Small intestine (tissue), 7 donors: ENCODE data around the gene TMEFF2. TPM values are rescaled to one million over a fixed set of nuclear protein-coding genes. Genes with fewer than 3 reads are reported as not detected.
"Not testable (repeated sequence)": the region's sequence is repeated elsewhere in the genome, so short reads cannot be mapped to it uniquely, and the experiment has no call there.

Experiments used
- DNase-seq, 2 donors: peaks; one replicate each; pipeline versions ENCODE4 v3.0.0 to v3.0.0-alpha.2; 2013
- FAIRE-seq: peaks from 2 replicates; lab custom pipeline; 2012; peaks lifted over from hg19 to GRCh38; lab: Jason Lieb, UNC
- H3K27ac ChIP-seq, 3 donors: one replicate each; pipeline ENCODE4 v1.5.1; 2013; ENCODE audit warnings: low read length in 2 of 3, mild to moderate bottlenecking in 2 of 3, control low read depth in 1 of 3, inconsistent platforms in 1 of 3, low read depth in 1 of 3, moderate library complexity in 1 of 3
- H3K27me3 ChIP-seq, 3 donors: one replicate each; pipeline ENCODE4 v1.6.1; 2013; ENCODE audit warnings: low read length in 3 of 3, inconsistent platforms in 1 of 3; ENCODE audit not compliant: control insufficient read depth in 3 of 3, insufficient read depth in 3 of 3
- H3K36me3 ChIP-seq, 3 donors: one replicate each; pipeline ENCODE4 v1.6.1; 2013; ENCODE audit warnings: low read length in 3 of 3, inconsistent platforms in 1 of 3, low read depth in 1 of 3, mild to moderate bottlenecking in 1 of 3, moderate library complexity in 1 of 3; ENCODE audit not compliant: control insufficient read depth in 3 of 3, insufficient read depth in 2 of 3
- H3K4me1 ChIP-seq, 3 donors: one replicate each; pipeline ENCODE4 v1.6.1; 2013; ENCODE audit warnings: low read length in 2 of 3, inconsistent platforms in 1 of 3, low read depth in 1 of 3, mild to moderate bottlenecking in 1 of 3, moderate library complexity in 1 of 3; ENCODE audit not compliant: control insufficient read depth in 3 of 3, insufficient read depth in 2 of 3
- H3K4me3 ChIP-seq, 3 donors: one replicate each; pipeline ENCODE4 v1.5.1; 2013; ENCODE audit warnings: low read length in 3 of 3, control low read depth in 1 of 3, inconsistent platforms in 1 of 3, low read depth in 1 of 3, mild to moderate bottlenecking in 1 of 3, moderate library complexity in 1 of 3
- H3K9me3 ChIP-seq, 2 donors: one replicate each; pipeline ENCODE4 v1.6.1; 2013; ENCODE audit warnings: low read depth in 1 of 2, low read length in 1 of 2; ENCODE audit not compliant: control insufficient read depth in 2 of 2, insufficient read depth in 1 of 2
- WGBS, 3 donors: extraction: QIAGEN DNeasy Blood & Tissue Kit; methylation state at CpG; one replicate each; pipeline ENCODE4 v1.1.7; 2013; 5-methylcytosine and 5-hydroxymethylcytosine counted together
- polyA plus RNA-seq, 4 donors: library from polyadenylated mRNA; stranded (reverse) in 3 of 4; unstranded in 1 of 4; fragments of 200-250 nt in 3 of 4; fragments of 120-200 nt in 1 of 4; gene quantifications; one replicate each; pipeline versions ENCODE4 v1.2.1 to v1.2.3, GENCODE V29; 2013
- donor health status: healthy with polysubstance abuse.
- donor health status: control.
- donor health status: control.
- donor health status: Bipolar disorder and iron deficiency.
- donor health status: healthy.

TMEFF2 gene
- polyA plus RNA-seq, 4 donors = 0.34 to 2.0 TPM; not detected in 2

- FAIRE-seq = no peak
- DNase-seq = no peak
- no peak overlapping the region for H3K4me3 ChIP-seq
- H3K36me3 ChIP-seq = no peaks in the 10 kb centered on the region
- H3K9me3 ChIP-seq = peaks cover 0 to 3% of the 10 kb centered on the region in 2 donors
- 63 to 74% (median 72%) methylated on average over 1 of the region's 1 CpG for WGBS, 3 donors
- no peak overlapping the region for H3K27ac ChIP-seq
- no peaks in the 10 kb centered on the region for H3K27me3 ChIP-seq
- H3K4me1 ChIP-seq = no peaks in the 10 kb centered on the region
Observed at GRCh38 chr2:192122141-192122540, 72.6 kb downstream of the TMEFF2 start.

GRCh38 chr2:192119536-192119935, 75.2 kb downstream of the TMEFF2 start:
- no peak for DNase-seq
- no peak overlapping the region for H3K4me3 ChIP-seq
- H3K36me3 ChIP-seq = no peaks in the 10 kb centered on the region
- H3K9me3 ChIP-seq = peaks cover 0 to 3% of the 10 kb centered on the region in 2 donors
- H3K4me1 ChIP-seq = no peaks in the 10 kb centered on the region
- no peaks in the 10 kb centered on the region for H3K27me3 ChIP-seq
- WGBS, 3 donors = 66 to 82% (median 69%) methylated on average over 1 of the region's 1 CpG
- FAIRE-seq = no peak
- H3K27ac ChIP-seq = no peak overlapping the region

DNA sequence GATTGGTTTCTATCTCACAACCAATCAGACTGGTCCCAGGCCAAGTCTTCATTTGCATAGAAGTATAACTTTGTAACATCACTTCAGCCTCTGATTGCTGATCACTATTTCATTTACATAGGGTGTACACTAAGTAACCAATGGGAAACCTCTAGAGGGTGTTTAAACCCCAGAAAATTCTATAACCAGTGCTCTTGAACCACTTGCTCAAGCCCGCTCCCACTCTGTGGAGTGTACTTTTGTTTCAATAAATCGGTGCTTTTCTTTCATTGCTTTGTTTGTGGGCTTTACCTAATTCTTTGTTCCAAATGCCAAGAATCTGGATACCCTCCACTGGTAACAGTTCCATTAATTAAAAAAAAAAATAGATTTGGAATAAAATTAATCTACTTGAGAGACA, 77.0 kb downstream of the TMEFF2 start:
- no peak overlapping the region for H3K27ac ChIP-seq
- H3K36me3 ChIP-seq = no peaks in the 10 kb centered on the region
- 45 to 48% (median 47%) methylated on average over 2 of the region's 2 CpGs for WGBS, 3 donors
- H3K4me3 ChIP-seq = no peak overlapping the region
- H3K4me1 ChIP-seq = no peaks in the 10 kb centered on the region
- H3K27me3 ChIP-seq = no peaks in the 10 kb centered on the region
- peaks cover 0 to 3% of the 10 kb centered on the region in 2 donors for H3K9me3 ChIP-seq
- FAIRE-seq = no peak
- no peak for DNase-seq

DNA sequence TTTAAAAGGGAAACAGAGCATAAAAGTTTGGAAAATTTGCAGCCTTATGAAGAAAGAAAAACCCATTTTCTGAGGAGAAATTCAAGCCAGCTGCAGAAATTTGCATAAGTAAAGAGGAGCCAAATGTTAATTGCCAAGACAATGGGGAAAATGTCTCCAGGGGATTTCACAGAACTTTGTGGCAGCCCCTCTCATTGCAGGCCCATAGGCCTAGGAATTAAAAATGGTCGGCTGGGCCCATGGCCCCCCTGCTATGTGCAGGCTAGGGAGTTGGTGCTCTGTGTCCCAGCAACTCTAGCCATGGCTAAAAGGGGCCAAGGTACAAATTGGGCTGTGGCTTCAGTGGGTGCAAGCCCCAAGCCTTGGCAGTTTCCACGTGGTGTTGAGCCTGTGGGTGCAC, 83.2 kb downstream of the TMEFF2 start:
- not testable (repeated sequence) for H3K4me3 ChIP-seq, DNase-seq, H3K36me3 ChIP-seq, H3K4me1 ChIP-seq, H3K27me3 ChIP-seq, FAIRE-seq, H3K27ac ChIP-seq, H3K9me3 ChIP-seq
- 48 to 73% (median 50%) methylated on average over 2 of the region's 2 CpGs for WGBS, 3 donors

DNA sequence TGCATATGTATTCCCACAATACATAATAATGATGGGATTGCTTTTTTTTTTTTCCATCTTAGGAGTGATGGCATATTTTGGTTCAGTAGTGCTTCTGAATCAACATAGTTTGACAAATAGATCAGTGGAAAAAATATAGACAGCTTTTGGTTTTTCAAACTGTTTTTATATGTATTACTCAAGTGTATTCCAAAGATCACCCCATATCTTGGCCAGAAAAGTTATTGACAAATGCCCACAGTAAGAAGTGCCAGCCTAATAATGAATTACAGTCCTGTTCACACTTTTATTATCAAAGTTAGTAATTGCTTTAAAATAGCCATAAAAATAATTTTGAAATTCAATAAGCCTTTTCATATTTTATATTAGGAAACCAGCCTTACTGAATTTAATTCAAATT, 95.0 kb downstream of the TMEFF2 start:
- Histone ChIP-seq H3K36me3 (no peaks in the 10 kb centered on the region), H3K27me3 (no peaks in the 10 kb centered on the region), H3K9me3 (no peaks in the 10 kb centered on the region), H3K4me1 (no peaks in the 10 kb centered on the region), H3K27ac (no peak overlapping the region), H3K4me3 (no peak overlapping the region)
- no peak for DNase-seq
- no peak for FAIRE-seq

DNA sequence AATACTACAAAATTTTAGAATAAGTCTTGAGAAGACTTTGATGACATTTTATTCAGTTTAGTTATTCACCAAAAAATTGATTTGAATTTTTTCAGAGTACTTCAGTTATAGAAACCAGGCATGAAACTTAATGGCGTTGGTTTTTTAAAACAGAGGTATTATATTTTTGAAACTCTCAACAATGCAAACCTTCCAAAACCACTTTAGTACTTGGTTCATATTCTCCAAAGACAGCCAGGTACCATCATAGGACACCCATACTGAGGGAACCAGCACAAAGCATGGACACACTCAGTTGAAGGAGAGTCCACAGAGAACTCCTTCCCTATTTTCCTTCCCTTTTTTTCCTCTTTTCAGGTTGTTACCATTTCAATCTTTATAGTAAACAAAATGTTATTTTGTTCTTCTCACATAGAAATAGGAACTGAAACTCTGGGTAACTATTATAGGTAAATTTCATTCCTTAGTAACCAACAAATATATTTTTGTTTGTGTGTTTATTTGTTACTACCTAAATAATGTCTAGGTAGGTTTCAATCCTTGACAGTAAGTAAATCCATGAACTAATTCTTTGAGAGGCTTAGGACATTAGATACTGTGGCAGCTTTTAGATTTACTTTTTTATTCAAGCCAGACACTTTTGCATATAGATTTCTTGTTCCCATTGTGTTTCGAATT, 95.8 kb downstream of the TMEFF2 start:
- no peaks in the 10 kb centered on the region for H3K36me3 ChIP-seq
- H3K4me3 ChIP-seq = no peak overlapping the region
- FAIRE-seq = no peak
- H3K27me3 ChIP-seq = no peaks in the 10 kb centered on the region
- 78 to 84% (median 82%) methylated on average over 2 of the region's 2 CpGs for WGBS, 3 donors
- H3K9me3 ChIP-seq = no peaks in the 10 kb centered on the region
- H3K4me1 ChIP-seq = no peaks in the 10 kb centered on the region
- H3K27ac ChIP-seq = no peak overlapping the region
- no peak for DNase-seq

DNA sequence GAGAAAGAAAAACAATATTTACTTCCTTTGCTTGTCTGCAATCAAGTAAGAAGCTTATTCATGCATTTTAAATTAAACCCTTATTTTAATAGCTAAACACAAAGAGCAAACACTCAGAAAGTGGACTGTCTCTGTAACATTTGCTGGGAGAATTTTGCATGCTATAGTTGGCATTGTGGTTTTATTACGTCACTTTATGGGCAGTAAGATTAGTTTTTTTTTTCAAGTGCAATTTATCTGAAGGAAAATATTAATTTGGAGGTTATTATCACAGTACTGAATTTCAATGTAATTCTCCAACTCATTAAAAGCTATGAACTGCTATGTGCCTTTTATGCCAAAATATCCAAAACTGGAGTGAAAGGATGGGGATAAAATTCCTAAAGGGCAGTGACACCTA, 103.3 kb downstream of the TMEFF2 start:
- WGBS, 3 donors = 15 to 40% (median 19%) methylated on average over 1 of the region's 1 CpG
- Histone ChIP-seq H3K27ac (no peak overlapping the region), H3K9me3 (no peaks in the 10 kb centered on the region), H3K4me3 (no peak overlapping the region), H3K4me1 (no peaks in the 10 kb centered on the region), H3K36me3 (no peaks in the 10 kb centered on the region), H3K27me3 (no peaks in the 10 kb centered on the region)
- FAIRE-seq (no peak), DNase-seq (no peak)

DNA sequence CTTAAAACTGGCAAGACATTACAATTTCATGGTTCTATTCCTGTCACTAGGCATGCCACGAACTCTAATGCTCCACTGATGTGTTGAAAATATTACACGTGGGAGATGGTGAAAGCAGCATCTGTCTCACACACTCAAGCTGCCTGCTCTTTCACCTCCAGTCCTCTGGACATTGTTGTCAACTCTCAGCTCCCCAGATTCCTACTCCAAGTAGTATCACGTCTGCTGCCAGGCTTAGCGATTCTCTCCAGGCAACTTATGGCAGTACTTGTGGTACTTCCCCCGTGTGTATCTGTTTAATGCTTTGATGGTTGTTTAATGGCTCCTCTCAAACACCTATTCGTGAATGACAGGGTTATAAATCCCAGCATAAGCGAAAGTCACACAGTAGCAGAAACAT, 103.8 kb downstream of the TMEFF2 start:
- no peak overlapping the region for H3K4me3 ChIP-seq
- no peak overlapping the region for H3K27ac ChIP-seq
- no peaks in the 10 kb centered on the region for H3K27me3 ChIP-seq
- 10 to 53% (median 37%) methylated on average over 7 of the region's 7 CpGs for WGBS, 3 donors
- FAIRE-seq (no peak), DNase-seq (peak in 1 of 2 donors; percentile 4)
- H3K9me3 ChIP-seq = no peaks in the 10 kb centered on the region
- no peaks in the 10 kb centered on the region for H3K4me1 ChIP-seq
- no peaks in the 10 kb centered on the region for H3K36me3 ChIP-seq

- DNase-seq (no peak), FAIRE-seq (no peak)
- no peak overlapping the region for H3K4me3 ChIP-seq
- no peaks in the 10 kb centered on the region for H3K27me3 ChIP-seq
- H3K9me3 ChIP-seq = no peaks in the 10 kb centered on the region
- no peaks in the 10 kb centered on the region for H3K4me1 ChIP-seq
- 29 to 32% (median 31%) methylated on average over 4 of the region's 4 CpGs for WGBS, 3 donors
- no peak overlapping the region for H3K27ac ChIP-seq
- H3K36me3 ChIP-seq = no peaks in the 10 kb centered on the region
Observed at GRCh38 chr2:192087398-192087958, 107.3 kb downstream of the TMEFF2 start.
